UCSD-AML1 (cell line): ENCODE results near the gene ENOX1.
"Not testable (repeated sequence)": the region's sequence is repeated elsewhere in the genome, so short reads cannot be mapped to it uniquely, and the experiment has no call there.

Source experiments
- DNase-seq: peaks from one replicate; lab custom pipeline; 2025; ENCODE audit not compliant: unreplicated experiment; lab: John Stamatoyannopoulos, UW

Gene ENOX1

GRCh38 chr13:43441464-43441863, 345.3 kb downstream of the ENOX1 start:
- DNase-seq, result no peak

GRCh38 chr13:43434191-43434590, 352.6 kb downstream of the ENOX1 start:
- DNase-seq, result no peak

- no peak for DNase-seq
Measured at GRCh38 chr13:43433691-43434141, 353.1 kb downstream of the ENOX1 start.

GRCh38 chr13:43432958-43433357, 353.8 kb downstream of the ENOX1 start:
- DNase-seq, result no peak

GRCh38 chr13:43431841-43432240, 354.9 kb downstream of the ENOX1 start:
- no peak for DNase-seq

- DNase-seq, result no peak
Measured at GRCh38 chr13:43431290-43431716, 355.5 kb downstream of the ENOX1 start.

GRCh38 chr13:43428545-43429296, 358.1 kb downstream of the ENOX1 start:
- no peak for DNase-seq

- DNase-seq, result no peak
Measured at GRCh38 chr13:43426355-43426754, 360.4 kb downstream of the ENOX1 start.

- DNase-seq, result no peak
Measured at GRCh38 chr13:43425234-43425633, 361.5 kb downstream of the ENOX1 start.

GRCh38 chr13:43424412-43424811, 362.4 kb downstream of the ENOX1 start:
- no peak for DNase-seq

- no peak for DNase-seq
Measured at GRCh38 chr13:43422116-43422515, 364.7 kb downstream of the ENOX1 start.

- not testable (repeated sequence) for DNase-seq
Measured at GRCh38 chr13:43416842-43417241, 369.9 kb downstream of the ENOX1 start.

- DNase-seq, result not testable (repeated sequence)
Measured at GRCh38 chr13:43416408-43416807, 370.4 kb downstream of the ENOX1 start.

GRCh38 chr13:43415903-43416391, 370.8 kb downstream of the ENOX1 start:
- not testable (repeated sequence) for DNase-seq

- DNase-seq, result no peak
Measured at GRCh38 chr13:43414111-43414510, 372.7 kb downstream of the ENOX1 start.

- DNase-seq, result no peak
Measured at GRCh38 chr13:43411741-43412140, 375.0 kb downstream of the ENOX1 start.

- no peak for DNase-seq
Measured at GRCh38 chr13:43411211-43411610, 375.6 kb downstream of the ENOX1 start.

- no peak for DNase-seq
Measured at GRCh38 chr13:43408274-43408673, 378.5 kb downstream of the ENOX1 start.

- DNase-seq, result no peak
Measured at GRCh38 chr13:43407023-43407581, 379.7 kb downstream of the ENOX1 start.

- DNase-seq, result no peak
Measured at GRCh38 chr13:43405457-43405856, 381.3 kb downstream of the ENOX1 start.

GRCh38 chr13:43402380-43402779, 384.4 kb downstream of the ENOX1 start:
- no peak for DNase-seq

- DNase-seq, result peak; percentile 14
Measured at GRCh38 chr13:43401361-43401760, 385.4 kb downstream of the ENOX1 start.
